ENCODE results near the gene MSH5. TPM values are rescaled to one million over a fixed set of nuclear protein-coding genes. Genes with fewer than 3 reads are reported as not detected.

Gene MSH5
- total RNA-seq, 1 experiment from 2014 or later, result 36.6 TPM

- no peak for TF ChIP-seq CTCF (IDR thresholded peaks at IDR 0.05; ENCODE audit: unreplicated experiment)
- ChIA-PET POLR2A (interaction anchor here (1.1 to 1.8 kb wide), 2 partner anchors 25 to 46 kb away, joined by 3 to 4 read pairs; no protein-coding TSS in a partner anchor), CTCF (interaction anchor here (0.6 to 2.1 kb wide), 4 partner anchors 11 to 50 kb away, joined by 3 to 10 read pairs (median 4); partner anchors contain the start of gene HSPA1B)
- Mint-ChIP-seq H3K4me1 (ENCODE audit: insufficient read depth, unreplicated experiment) (peaks cover 14% of the 10 kb centered on the region), H3K36me3 (ENCODE audit: insufficient read depth, unreplicated experiment) (peaks cover 49% of the 10 kb centered on the region), H3K4me3 (ENCODE audit: unreplicated experiment) (no peak overlapping the region), H3K27ac (ENCODE audit: low read depth, unreplicated experiment) (no peak overlapping the region), H3K9me3 (ENCODE audit: unreplicated experiment) (no peaks in the 10 kb centered on the region), H3K27me3 (ENCODE audit: insufficient read depth, unreplicated experiment) (no peaks in the 10 kb centered on the region)
- BruUV-seq (replicated peaks), result no TSS peak
- no peak for DNase-seq (ENCODE audit: unreplicated experiment)
- intact Hi-C loops (cut with micrococcal nuclease), result no loop called here
Observed at GRCh38 chr6:31780507-31781243, 40.9 kb downstream of the MSH5 start.

GRCh38 chr6:31781244-31782125 lies 41.7 kb downstream of the MSH5 start:
- intact Hi-C loops (cut with micrococcal nuclease), result no loop called here
- H3K9me3 Mint-ChIP-seq (ENCODE audit: unreplicated experiment), result no peaks in the 10 kb centered on the region
- POLR2A ChIA-PET, result interaction anchor here (1.8 kb wide), 1 partner anchor 45 kb away, joined by 3 read pairs; no protein-coding TSS in a partner anchor

GRCh38 chr6:31782126-31782855 lies 42.5 kb downstream of the MSH5 start:
- DNase-seq (ENCODE audit: unreplicated experiment), result no peak
- H3K27ac Mint-ChIP-seq (ENCODE audit: low read depth, unreplicated experiment), result no peak overlapping the region
- intact Hi-C loops (cut with micrococcal nuclease), result no loop called here
- H3K27me3 Mint-ChIP-seq (ENCODE audit: insufficient read depth, unreplicated experiment), result no peaks in the 10 kb centered on the region
- no peak overlapping the region for H3K4me3 Mint-ChIP-seq (ENCODE audit: unreplicated experiment)
- peaks cover 6% of the 10 kb centered on the region for H3K4me1 Mint-ChIP-seq (ENCODE audit: insufficient read depth, unreplicated experiment)
- TSS peak; percentile 33 for BruUV-seq (replicated peaks)
- peaks cover 57% of the 10 kb centered on the region for H3K36me3 Mint-ChIP-seq (ENCODE audit: insufficient read depth, unreplicated experiment)
- CTCF ChIA-PET, result interaction anchor here (1.0 to 1.5 kb wide), 2 partner anchors 9 to 41 kb away, joined by 3 to 4 read pairs; no protein-coding TSS in a partner anchor
- POLR2A ChIA-PET, result no interaction called here
- no peak for TF ChIP-seq CTCF (IDR thresholded peaks at IDR 0.05; ENCODE audit: unreplicated experiment)
- no peaks in the 10 kb centered on the region for H3K9me3 Mint-ChIP-seq (ENCODE audit: unreplicated experiment)

More at GRCh38 chr6:31781244-31782125, 41.7 kb downstream of the MSH5 start:
- peaks cover 10% of the 10 kb centered on the region for H3K4me1 Mint-ChIP-seq (ENCODE audit: insufficient read depth, unreplicated experiment)
- no peaks in the 10 kb centered on the region for H3K27me3 Mint-ChIP-seq (ENCODE audit: insufficient read depth, unreplicated experiment)
- CTCF ChIA-PET, result interaction anchor here (0.7 to 0.8 kb wide), 2 partner anchors 10 to 46 kb away, joined by 3 to 6 read pairs; partner anchors contain the start of gene HSPA1B
- BruUV-seq (replicated peaks), result no TSS peak
- TF ChIP-seq CTCF (IDR thresholded peaks at IDR 0.05; ENCODE audit: unreplicated experiment), result no peak
- no peak for DNase-seq (ENCODE audit: unreplicated experiment)
- H3K36me3 Mint-ChIP-seq (ENCODE audit: insufficient read depth, unreplicated experiment), result peaks cover 54% of the 10 kb centered on the region
- H3K27ac Mint-ChIP-seq (ENCODE audit: low read depth, unreplicated experiment), result no peak overlapping the region
- H3K4me3 Mint-ChIP-seq (ENCODE audit: unreplicated experiment), result no peak overlapping the region

Measured in MCF 10A (cell line).